NT2/D1 (cell line): ENCODE results near the gene SNED1.

Source experiments
- DNase-seq: peaks from one replicate; pipeline ENCODE4 v3.0.0-alpha.2; 2011; ENCODE audit warnings: low read depth, low spot score
- H3K27me3 ChIP-seq: 2 replicates; pipeline ENCODE4 v1.6.0; 2011; ENCODE audit warnings: mild to moderate bottlenecking; ENCODE audit not compliant: insufficient read length, insufficient read depth
- H3K36me3 ChIP-seq: 2 replicates; pipeline ENCODE4 v1.6.1; 2011; ENCODE audit warnings: mild to moderate bottlenecking, low read length, mixed read lengths; ENCODE audit not compliant: insufficient read depth, insufficient read length
- H3K4me1 ChIP-seq: 2 replicates; pipeline ENCODE4 v1.5.1; 2011; ENCODE audit not compliant: insufficient read depth, insufficient read length
- H3K4me3 ChIP-seq: 2 replicates; pipeline ENCODE4 v1.5.1; 2011; ENCODE audit warnings: low read depth; ENCODE audit not compliant: insufficient read length
- H3K9ac ChIP-seq: 2 replicates; pipeline ENCODE4 v1.6.0; 2011; ENCODE audit warnings: low read depth; ENCODE audit not compliant: insufficient read length
- H3K9me3 ChIP-seq: 2 replicates; pipeline ENCODE4 v1.5.1; 2011; ENCODE audit warnings: mild to moderate bottlenecking, low read length; ENCODE audit not compliant: insufficient read depth
- SUZ12 ChIP-seq: IDR thresholded peaks from 2 replicates; pipeline ENCODE4 v1.6.1; 2011; ENCODE audit not compliant: insufficient read length, insufficient read depth; ENCODE audit errors: extremely low read depth
- YY1 ChIP-seq: IDR thresholded peaks from 2 replicates; pipeline ENCODE4 v1.6.1; 2011; ENCODE audit not compliant: insufficient read length, insufficient read depth
- ZNF274 ChIP-seq: IDR thresholded peaks from 2 replicates; pipeline ENCODE4 v1.6.1; 2011; ENCODE audit warnings: mild to moderate bottlenecking, low read depth, low read length

The SNED1 gene

DNA sequence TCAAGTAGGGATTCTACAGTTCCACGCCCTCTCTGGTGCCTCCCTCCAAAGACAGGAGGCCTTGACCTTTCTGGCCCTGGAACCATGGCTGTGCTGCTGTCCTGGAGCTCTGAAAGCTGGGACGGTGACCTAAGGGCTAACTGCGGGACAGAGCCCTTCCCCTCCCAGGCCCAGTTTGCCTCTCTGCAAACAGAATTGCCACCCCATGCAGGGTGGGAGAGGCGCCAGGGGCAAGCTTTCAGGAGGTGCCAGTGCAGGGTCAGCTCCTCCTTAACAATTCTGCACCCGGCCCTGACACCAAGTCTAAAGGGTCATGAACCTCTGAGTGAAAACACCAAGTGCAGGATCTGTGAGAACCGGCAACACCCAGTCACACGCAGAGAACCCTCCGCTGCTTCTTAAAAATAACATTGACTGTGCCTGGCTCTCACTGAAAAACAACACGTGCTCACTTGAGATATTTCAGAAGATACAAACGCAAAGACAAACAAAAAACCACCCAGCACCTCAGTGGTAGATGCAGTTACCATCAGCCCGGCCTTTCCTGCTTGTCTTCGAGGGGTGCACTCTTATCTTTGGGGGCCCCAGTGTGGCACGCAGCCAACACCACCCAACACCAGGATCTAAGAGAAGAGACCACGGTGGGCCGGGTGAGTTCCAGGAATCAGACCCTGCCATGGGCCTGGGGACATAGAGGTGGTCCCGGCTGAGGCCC, 1.1 kb upstream of the SNED1 start:
- peaks cover 31% of the 10 kb centered on the region for H3K4me1 ChIP-seq
- no peaks in the 10 kb centered on the region for H3K9me3 ChIP-seq
- H3K36me3 ChIP-seq: no peaks in the 10 kb centered on the region
- H3K27me3 ChIP-seq: peaks cover 40% of the 10 kb centered on the region
- H3K4me3 ChIP-seq: no peak overlapping the region
- DNase-seq: no peak
- TF ChIP-seq SUZ12 (no peak), ZNF274 (no peak), YY1 (no peak)
- H3K9ac ChIP-seq: peak overlapping the region; percentile 85

DNA sequence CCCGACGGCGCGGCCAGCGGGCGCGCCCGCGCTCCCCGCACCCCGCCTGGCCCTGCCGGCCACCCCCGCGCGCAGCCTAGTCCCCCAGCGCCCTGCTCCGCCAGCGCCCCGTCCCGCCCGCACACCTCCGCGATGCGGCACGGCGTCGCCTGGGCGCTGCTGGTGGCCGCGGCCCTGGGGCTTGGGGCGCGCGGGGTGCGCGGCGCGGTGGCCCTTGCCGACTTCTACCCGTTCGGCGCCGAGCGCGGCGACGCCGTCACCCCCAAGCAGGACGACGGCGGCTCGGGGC, 232 bp downstream of the SNED1 start:
- no peak for TF ChIP-seq YY1
- TF ChIP-seq ZNF274: no peak
- no peak for TF ChIP-seq SUZ12
- Histone ChIP-seq H3K4me3 (peak overlapping the region; percentile 64), H3K4me1 (peaks cover 24% of the 10 kb centered on the region), H3K27me3 (peaks cover 40% of the 10 kb centered on the region), H3K36me3 (no peaks in the 10 kb centered on the region), H3K9me3 (peaks cover 7% of the 10 kb centered on the region), H3K9ac (peak overlapping the region; percentile 83)
- no peak for DNase-seq

DNA sequence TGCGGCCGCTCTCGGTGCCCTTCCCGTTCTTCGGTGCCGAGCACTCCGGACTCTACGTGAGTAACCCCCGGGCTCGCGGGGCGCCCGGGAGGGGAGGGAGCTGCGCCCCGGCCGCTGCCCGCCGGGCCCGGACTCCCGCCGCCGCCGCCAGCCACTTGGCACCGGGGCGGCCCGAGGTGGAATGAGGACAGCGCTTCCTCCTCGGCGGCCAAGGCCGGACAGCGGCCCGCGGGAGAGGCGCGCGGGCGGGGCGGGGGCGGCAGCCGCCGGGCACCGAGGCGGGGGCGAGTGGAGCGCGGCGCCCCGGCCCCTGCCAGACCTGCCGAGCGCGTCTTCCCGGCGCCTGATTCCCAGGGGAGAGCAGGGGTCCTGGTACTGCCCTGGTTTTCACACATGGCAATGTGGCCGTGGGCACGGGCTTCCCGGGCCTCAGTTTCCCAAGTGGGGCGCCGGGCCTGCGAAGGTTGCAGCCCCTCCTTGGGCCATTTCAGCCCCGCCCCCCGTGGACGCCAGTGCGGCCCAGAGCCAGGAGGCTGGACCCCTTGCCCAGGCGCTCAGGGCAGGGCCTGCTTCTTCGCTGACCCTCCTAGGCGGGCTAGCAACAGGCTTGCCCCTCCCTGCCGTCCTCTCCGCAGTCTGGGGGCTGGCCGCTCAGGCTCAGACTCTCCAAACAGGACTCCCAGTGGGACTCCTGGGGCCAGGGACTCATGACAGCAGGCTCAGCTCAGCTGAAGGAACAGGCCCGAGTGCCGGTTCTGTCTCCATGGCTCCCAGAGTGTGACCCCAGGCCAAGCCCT, 775 bp downstream of the SNED1 start:
- TF ChIP-seq SUZ12 (no peak), ZNF274 (no peak), YY1 (no peak)
- DNase-seq: no peak
- peaks cover 40% of the 10 kb centered on the region for H3K27me3 ChIP-seq
- H3K9me3 ChIP-seq: peaks cover 12% of the 10 kb centered on the region
- peak overlapping the region; percentile 64 for H3K4me3 ChIP-seq
- peak overlapping the region; percentile 83 for H3K9ac ChIP-seq
- peaks cover 19% of the 10 kb centered on the region for H3K4me1 ChIP-seq
- H3K36me3 ChIP-seq: no peaks in the 10 kb centered on the region

DNA sequence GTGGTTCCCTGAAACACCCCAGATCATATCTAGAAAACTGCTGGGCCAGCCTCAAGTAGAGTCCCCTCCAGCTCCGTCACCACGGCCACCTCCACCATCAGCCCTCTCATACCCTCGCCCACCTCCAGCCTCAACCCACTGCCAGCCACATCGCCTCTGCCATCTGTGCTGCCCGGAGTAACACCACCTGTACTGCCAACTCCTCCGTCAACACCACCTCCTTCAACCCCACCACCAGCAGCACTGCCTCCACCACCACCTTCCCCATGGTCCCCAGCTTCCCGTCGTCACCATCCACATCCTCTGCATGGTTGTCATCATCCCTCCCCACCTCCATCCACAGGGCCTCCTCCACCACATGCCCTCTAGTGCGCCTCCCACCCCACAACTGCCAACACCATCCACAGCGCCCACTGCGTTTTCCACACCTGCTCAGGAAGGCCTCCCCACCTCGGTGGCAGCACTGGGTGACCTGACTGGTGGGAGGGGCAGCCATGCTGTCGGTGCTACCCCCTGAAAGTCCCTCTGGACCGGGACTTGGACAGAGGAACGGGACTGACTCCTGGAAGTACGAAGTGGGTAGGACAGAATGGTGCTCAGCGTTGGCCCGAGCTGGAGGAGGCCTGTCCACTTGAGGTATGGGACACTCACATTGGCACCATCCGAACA, 1.6 kb downstream of the SNED1 start:
- no peaks in the 10 kb centered on the region for H3K36me3 ChIP-seq
- peaks cover 19% of the 10 kb centered on the region for H3K9me3 ChIP-seq
- peaks cover 40% of the 10 kb centered on the region for H3K27me3 ChIP-seq
- no peak for TF ChIP-seq ZNF274
- DNase-seq: no peak
- H3K4me3 ChIP-seq: peak overlapping the region; percentile 64
- H3K9ac ChIP-seq: no peak overlapping the region
- peaks cover 15% of the 10 kb centered on the region for H3K4me1 ChIP-seq

DNA sequence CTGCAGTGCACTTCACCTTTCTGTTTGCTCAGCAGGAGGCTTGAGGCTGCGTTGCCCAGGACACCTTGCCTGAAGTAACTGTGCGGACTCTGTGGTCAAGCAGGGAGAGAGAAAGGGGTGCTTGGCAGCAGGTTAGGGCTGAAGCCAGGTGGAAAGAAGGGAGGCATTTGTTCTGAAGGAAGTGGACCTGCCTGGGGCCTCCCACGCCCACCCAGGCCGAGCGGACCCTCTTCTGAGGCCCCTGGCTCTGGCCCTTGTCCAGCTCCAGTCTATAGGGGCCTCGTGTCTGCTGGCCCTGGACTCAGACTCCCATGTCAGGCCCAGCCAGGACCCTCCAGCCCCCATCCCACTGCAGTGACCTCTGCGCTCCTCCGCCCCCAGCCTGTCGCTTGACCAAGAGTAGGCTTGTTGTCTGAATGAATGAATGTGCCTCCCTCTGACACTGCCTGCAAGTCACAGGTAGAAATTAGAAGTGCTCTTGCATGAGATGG, 2.5 kb downstream of the SNED1 start:
- no peaks in the 10 kb centered on the region for H3K36me3 ChIP-seq
- H3K4me1 ChIP-seq: peaks cover 15% of the 10 kb centered on the region
- TF ChIP-seq YY1 (no peak), SUZ12 (no peak), ZNF274 (no peak)
- H3K4me3 ChIP-seq: no peak overlapping the region
- no peak for DNase-seq
- no peak overlapping the region for H3K9ac ChIP-seq
- H3K27me3 ChIP-seq: peaks cover 40% of the 10 kb centered on the region
- H3K9me3 ChIP-seq: peaks cover 28% of the 10 kb centered on the region

GRCh38 chr2:241001413-241002274, 3.2 kb downstream of the SNED1 start:
- peaks cover 35% of the 10 kb centered on the region for H3K9me3 ChIP-seq
- DNase-seq: no peak
- TF ChIP-seq YY1 (no peak), ZNF274 (no peak), SUZ12 (no peak)
- H3K9ac ChIP-seq: no peak overlapping the region
- no peak overlapping the region for H3K4me3 ChIP-seq
- peaks cover 15% of the 10 kb centered on the region for H3K4me1 ChIP-seq
- H3K27me3 ChIP-seq: peaks cover 43% of the 10 kb centered on the region
- H3K36me3 ChIP-seq: no peaks in the 10 kb centered on the region
